CD8-positive, alpha-beta memory T cell (primary cell): ENCODE data around the gene DCAF8. TPM values are rescaled to one million over a fixed set of nuclear protein-coding genes. Genes with fewer than 3 reads are reported as not detected.
A peak's percentile ranks its signal among the peaks of the same experiment; 100 is the strongest.

Experiments used
- CTCF ChIA-PET: fragments of 350-600 bp; sonication (Branson Sonifier 250); formaldehyde crosslinking; loops from one replicate; lab custom pipeline; 2021; ENCODE audit warnings: antibody characterized with exemption; lab: Charles Lee
- POLR2A ChIA-PET: fragments of 350-600 bp; sonication (Branson Sonifier 250); formaldehyde crosslinking; loops from one replicate; lab custom pipeline; 2021; ENCODE audit warnings: antibody characterized with exemption; lab: Charles Lee
- DNase-seq, 5 donors: peaks; one replicate each; pipeline versions ENCODE4 v3.0.0 to v3.0.0-alpha.2; 2020 to 2022; ENCODE audit warnings: mixed read lengths in 1 of 5
- H3K27ac ChIP-seq: one replicate; pipeline ENCODE4 v1.7.0; 2013; ENCODE audit warnings: low read depth, mild to moderate bottlenecking, low read length, moderate library complexity
- H3K27me3 ChIP-seq: 2 replicates; pipeline ENCODE4 v1.7.0; 2013; ENCODE audit warnings: low read length, mild to moderate bottlenecking; ENCODE audit not compliant: insufficient read depth, poor library complexity, severe bottlenecking
- H3K36me3 ChIP-seq: 2 replicates; pipeline ENCODE4 v1.7.0; 2013; ENCODE audit warnings: mild to moderate bottlenecking, low read length, moderate library complexity; ENCODE audit not compliant: insufficient read depth
- H3K4me1 ChIP-seq: 2 replicates; pipeline ENCODE4 v1.7.0; 2013; ENCODE audit warnings: mild to moderate bottlenecking, low read length, moderate library complexity; ENCODE audit not compliant: insufficient read depth
- H3K4me3 ChIP-seq: 2 replicates; pipeline ENCODE4 v1.7.0; 2013; ENCODE audit warnings: mild to moderate bottlenecking, low read length
- H3K9me3 ChIP-seq: 2 replicates; pipeline ENCODE4 v1.7.0; 2013; ENCODE audit warnings: mild to moderate bottlenecking, low read length
- H3K27ac Mint-ChIP-seq, 8 donors: one replicate each; pipeline ENCODE4 v1.8.0; 2020 to 2021; ENCODE audit warnings: mixed read lengths in 8 of 8, mild to moderate bottlenecking in 6 of 8, inconsistent platforms in 3 of 8, moderate library complexity in 3 of 8
- H3K27me3 Mint-ChIP-seq, 2 donors: one replicate each; pipeline ENCODE4 v1.8.0; 2020 to 2021; ENCODE audit warnings: mixed read lengths in 2 of 2, mild to moderate bottlenecking in 1 of 2, moderate library complexity in 1 of 2
- H3K36me3 Mint-ChIP-seq, 3 donors: one replicate each; pipeline ENCODE4 v1.8.0; 2020 to 2021; ENCODE audit warnings: mixed read lengths in 3 of 3, inconsistent platforms in 1 of 3, mild to moderate bottlenecking in 1 of 3
- H3K4me1 Mint-ChIP-seq, 3 donors: one replicate each; pipeline ENCODE4 v1.8.0; 2020 to 2021; ENCODE audit warnings: mixed read lengths in 3 of 3, inconsistent platforms in 1 of 3, mild to moderate bottlenecking in 1 of 3
- H3K4me3 Mint-ChIP-seq, 7 donors: one replicate each; pipeline ENCODE4 v1.8.0; 2020 to 2021; ENCODE audit warnings: mixed read lengths in 7 of 7, mild to moderate bottlenecking in 6 of 7, moderate library complexity in 4 of 7, inconsistent platforms in 2 of 7
- H3K9me3 Mint-ChIP-seq, 5 donors: one replicate each; pipeline ENCODE4 v1.8.0; 2020 to 2022; ENCODE audit warnings: mixed read lengths in 5 of 5, mild to moderate bottlenecking in 3 of 5, moderate library complexity in 2 of 5, inconsistent platforms in 1 of 5
- polyA plus RNA-seq: library from polyadenylated mRNA; unstranded; fragments of 300-500 nt; fragmentation: Illumina TruSeq; gene quantifications from one replicate; pipeline ENCODE4 v1.2.3, GENCODE V29; 2021
- total RNA-seq, 2 experiments: library from RNA; stranded (reverse); gene quantifications; one replicate each; pipeline ENCODE4 v1.2.3, GENCODE V29; 2021

Gene DCAF8
- total and polyA plus RNA-seq, 3 experiments from 2014 or later, result 54.2 to 97.0 (median 95.6) TPM

DNA sequence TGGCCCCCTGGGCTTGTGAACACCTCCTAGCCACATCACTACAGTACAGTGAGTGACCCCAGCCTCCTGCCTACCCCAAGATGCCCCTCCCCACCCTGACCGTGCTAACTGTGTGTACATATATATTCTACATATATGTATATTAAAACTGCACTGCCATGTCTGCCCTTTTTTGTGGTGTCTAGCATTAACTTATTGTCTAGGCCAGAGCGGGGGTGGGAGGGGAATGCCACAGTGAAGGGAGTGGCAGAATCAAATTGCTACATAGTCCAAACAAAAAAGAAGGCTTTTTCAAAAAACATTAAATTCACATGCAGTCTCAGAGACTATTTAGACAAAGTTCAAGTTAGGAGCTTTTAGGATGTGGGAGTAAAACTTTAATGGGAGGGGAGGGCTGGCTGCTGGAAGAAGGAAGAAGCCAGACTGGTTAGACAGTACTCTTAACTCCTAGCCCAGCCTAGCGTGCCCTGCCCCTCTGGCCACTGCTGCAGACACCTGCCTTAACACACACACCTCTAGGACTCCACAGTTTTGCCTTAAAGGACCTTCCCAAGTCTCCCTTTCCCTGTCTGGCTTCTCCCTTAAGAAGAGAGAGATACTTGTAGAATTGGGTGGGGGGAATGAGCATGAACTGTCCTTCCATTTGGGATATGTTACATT lies 47.7 kb downstream of the DCAF8 start:
- DNase-seq, result no peak
- no peak overlapping the region for H3K4me3 Mint-ChIP-seq
- Histone ChIP-seq H3K36me3 (peaks cover 55% of the 10 kb centered on the region), H3K27me3 (no peaks in the 10 kb centered on the region), H3K27ac (no peak overlapping the region), H3K4me1 (no peaks in the 10 kb centered on the region), H3K4me3 (no peak overlapping the region), H3K9me3 (no peaks in the 10 kb centered on the region)
- H3K4me1 Mint-ChIP-seq, result peaks cover 5 to 12% (median 8%) of the 10 kb centered on the region in 3 donors
- no peaks in the 10 kb centered on the region for H3K9me3 Mint-ChIP-seq
- POLR2A ChIA-PET, result no interaction called here
- H3K27me3 Mint-ChIP-seq, result no peaks in the 10 kb centered on the region
- CTCF ChIA-PET, result no interaction called here
- H3K27ac Mint-ChIP-seq, result peak overlapping the region in 5 of 8 donors; percentile 23 to 86 (median 41)
- peaks cover 0 to 63% (median 16%) of the 10 kb centered on the region in 3 donors for H3K36me3 Mint-ChIP-seq

DNA sequence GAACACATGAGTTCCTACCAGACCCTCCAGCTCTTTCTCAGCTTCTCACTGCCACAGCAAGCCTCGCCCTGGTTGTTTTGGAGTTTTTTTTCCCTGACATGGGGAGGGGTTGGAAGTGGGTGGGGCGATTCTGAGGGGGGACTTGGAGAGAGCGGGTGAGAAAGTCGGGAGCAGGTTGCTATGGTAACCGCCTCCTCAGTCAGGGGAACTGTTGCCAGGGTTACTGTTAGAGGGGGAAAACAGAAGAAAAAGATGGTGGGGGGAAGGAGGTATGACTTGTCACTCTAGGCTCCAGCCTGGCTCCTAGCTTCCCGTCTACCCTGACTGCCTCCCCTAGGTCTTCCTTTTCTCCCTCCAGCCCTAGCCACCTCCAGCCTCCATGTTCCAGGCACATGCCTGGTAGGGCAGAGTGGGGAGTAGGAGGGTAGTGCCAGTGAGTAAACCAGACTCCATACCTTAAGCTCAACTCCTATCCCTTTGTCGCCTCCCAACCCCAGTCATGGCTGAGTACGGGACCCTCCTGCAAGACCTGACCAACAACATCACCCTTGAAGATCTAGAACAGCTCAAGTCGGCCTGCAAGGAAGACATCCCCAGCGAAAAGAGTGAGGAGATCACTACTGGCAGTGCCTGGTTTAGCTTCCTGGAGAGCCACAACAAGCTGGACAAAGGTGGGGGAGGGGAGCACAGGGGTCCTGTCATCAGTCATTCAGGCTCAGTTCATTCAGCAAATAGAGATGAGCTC lies 51.1 kb downstream of the DCAF8 start:
- Histone ChIP-seq H3K27ac (no peak overlapping the region), H3K27me3 (no peaks in the 10 kb centered on the region), H3K4me3 (no peak overlapping the region), H3K4me1 (peaks cover 2% of the 10 kb centered on the region), H3K9me3 (no peaks in the 10 kb centered on the region), H3K36me3 (peaks cover 29% of the 10 kb centered on the region)
- peaks cover 27 to 36% (median 33%) of the 10 kb centered on the region in 3 donors for H3K4me1 Mint-ChIP-seq
- H3K9me3 Mint-ChIP-seq, result no peaks in the 10 kb centered on the region
- peak overlapping the region in 3 of 8 donors; percentile 18 to 72 (median 41) for H3K27ac Mint-ChIP-seq
- no peak for DNase-seq
- peaks cover 0 to 59% (median 11%) of the 10 kb centered on the region in 3 donors for H3K36me3 Mint-ChIP-seq
- CTCF ChIA-PET, result interaction anchor here (0.8 kb wide), 1 partner anchor 80 kb away, joined by 3 read pairs; no protein-coding TSS in a partner anchor
- H3K4me3 Mint-ChIP-seq, result no peak overlapping the region
- POLR2A ChIA-PET, result no interaction called here
- H3K27me3 Mint-ChIP-seq, result no peaks in the 10 kb centered on the region

DNA sequence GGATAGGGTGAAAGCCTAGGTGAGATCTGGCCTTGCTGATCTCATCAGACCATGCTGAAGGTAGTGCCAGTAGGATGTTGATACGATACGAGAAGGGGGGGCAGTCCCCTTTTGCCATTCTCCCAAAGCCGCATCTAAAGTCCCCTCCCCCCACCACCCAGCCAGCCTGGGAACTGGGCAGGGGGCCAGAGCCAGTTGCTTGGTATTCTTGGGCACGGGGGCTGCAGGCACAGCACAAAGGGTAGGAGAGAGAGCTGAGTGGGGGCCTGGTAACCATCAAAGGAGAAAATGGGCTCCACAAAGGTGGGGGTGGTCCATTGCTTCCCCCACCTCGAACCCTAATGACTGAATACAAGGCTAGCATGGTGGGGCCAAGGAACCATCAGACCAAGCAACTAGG lies 51.8 kb downstream of the DCAF8 start:
- no peaks in the 10 kb centered on the region for H3K9me3 Mint-ChIP-seq
- Histone ChIP-seq H3K4me3 (no peak overlapping the region), H3K4me1 (peaks cover 6% of the 10 kb centered on the region), H3K27ac (no peak overlapping the region), H3K9me3 (no peaks in the 10 kb centered on the region), H3K27me3 (no peaks in the 10 kb centered on the region), H3K36me3 (peaks cover 23% of the 10 kb centered on the region)
- peaks cover 31 to 42% (median 36%) of the 10 kb centered on the region in 3 donors for H3K4me1 Mint-ChIP-seq
- no peaks in the 10 kb centered on the region for H3K27me3 Mint-ChIP-seq
- ChIA-PET POLR2A (no interaction called here), CTCF (no interaction called here)
- H3K4me3 Mint-ChIP-seq, result no peak overlapping the region
- H3K27ac Mint-ChIP-seq, result peak overlapping the region in 5 of 8 donors; percentile 9 to 76 (median 11)
- no peak for DNase-seq
- peaks cover 0 to 55% (median 9%) of the 10 kb centered on the region in 3 donors for H3K36me3 Mint-ChIP-seq

DNA sequence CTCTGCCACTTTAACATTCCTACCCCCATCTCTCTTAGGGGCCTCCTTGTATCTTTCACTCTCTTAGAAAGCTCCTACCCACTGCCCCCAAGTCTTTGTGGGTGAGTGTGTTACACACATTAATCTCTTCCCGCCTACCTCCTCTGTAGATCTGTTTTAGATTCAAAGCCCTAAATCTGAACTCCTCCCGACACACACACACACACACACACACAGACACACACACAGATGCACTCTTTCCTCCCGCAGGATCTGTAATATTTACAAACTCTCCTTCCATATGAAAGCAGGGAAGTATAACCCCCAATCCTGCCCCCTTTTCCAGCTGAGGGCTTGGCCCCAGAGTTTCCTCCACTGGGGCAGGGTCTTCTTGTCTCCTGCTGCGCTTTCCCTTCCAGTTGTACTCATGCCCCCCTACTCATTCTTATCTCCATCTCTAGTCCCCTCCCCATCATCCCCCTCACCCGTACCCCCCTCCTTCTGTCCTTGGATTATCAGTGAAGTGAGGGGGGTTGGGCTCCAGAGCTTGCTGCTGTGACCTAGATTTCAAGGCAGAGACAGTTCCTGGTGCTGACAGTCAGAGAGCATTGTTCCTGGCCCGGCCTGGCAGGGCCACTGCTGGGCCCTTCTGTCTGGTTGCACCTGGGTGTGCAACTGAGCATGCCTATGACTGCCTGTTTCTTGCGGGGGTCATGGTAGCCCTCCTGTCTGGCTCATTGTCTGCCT lies 52.9 kb downstream of the DCAF8 start:
- ChIA-PET CTCF (interaction anchor here (1.5 kb wide), 1 partner anchor 16 kb away, joined by 4 read pairs; no protein-coding TSS in a partner anchor), POLR2A (interaction anchor here (1.1 kb wide), 1 partner anchor 53 kb away, joined by 3 read pairs; the partner anchor contains the start of gene DCAF8)
- Histone ChIP-seq H3K27ac (no peak overlapping the region), H3K36me3 (peaks cover 15% of the 10 kb centered on the region), H3K9me3 (no peaks in the 10 kb centered on the region), H3K4me3 (no peak overlapping the region), H3K4me1 (peaks cover 11% of the 10 kb centered on the region), H3K27me3 (no peaks in the 10 kb centered on the region)
- Mint-ChIP-seq H3K27ac (peak overlapping the region in 7 of 8 donors; percentile 2 to 92 (median 79)), H3K9me3 (no peaks in the 10 kb centered on the region), H3K27me3 (no peaks in the 10 kb centered on the region), H3K4me1 (peaks cover 35 to 47% (median 42%) of the 10 kb centered on the region in 3 donors), H3K36me3 (peaks cover 0 to 45% (median 7%) of the 10 kb centered on the region in 3 donors), H3K4me3 (peak overlapping the region in 2 of 7 donors; percentile 1 to 42)
- no peak for DNase-seq

DNA sequence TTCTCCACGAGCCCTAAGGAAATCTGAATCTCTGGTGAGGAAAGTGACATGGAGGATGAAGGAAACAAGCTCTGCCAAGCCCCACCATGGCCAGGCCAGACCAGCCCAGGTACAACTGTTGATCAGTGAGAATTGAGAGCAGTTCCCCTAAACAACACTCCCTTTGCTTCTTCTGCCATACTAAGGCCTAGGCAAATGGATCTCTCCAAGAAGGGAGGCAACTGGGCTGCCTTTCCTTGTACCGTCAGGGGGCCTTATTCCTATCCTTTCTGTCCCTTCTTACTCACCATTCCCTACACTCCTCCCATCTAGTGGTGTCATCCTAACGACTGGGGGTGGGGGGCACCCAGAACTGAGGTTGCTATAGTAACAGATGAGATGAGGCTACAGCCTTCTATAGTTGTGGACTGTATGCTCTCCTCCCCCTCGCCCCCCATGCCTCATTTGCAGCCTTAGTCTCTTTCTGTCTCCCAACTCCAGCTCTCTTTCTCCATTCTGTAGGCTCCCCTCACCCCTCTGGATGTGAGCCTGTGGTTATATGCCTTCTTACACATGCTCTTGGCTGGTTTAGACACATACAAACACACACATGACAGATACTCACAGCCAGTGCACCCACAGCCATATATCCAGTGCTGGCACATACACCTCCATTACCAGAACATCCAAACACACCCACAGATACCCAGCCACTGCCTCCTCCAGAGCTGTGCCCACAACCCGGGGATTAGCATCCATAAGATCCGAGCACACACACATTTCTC lies 53.6 kb downstream of the DCAF8 start:
- POLR2A ChIA-PET, result interaction anchor here (1.1 kb wide), 1 partner anchor 54 kb away, joined by 3 read pairs; the partner anchor contains the start of gene DCAF8
- H3K36me3 Mint-ChIP-seq, result peaks cover 0 to 38% (median 5%) of the 10 kb centered on the region in 3 donors
- H3K4me3 Mint-ChIP-seq, result peak overlapping the region in 1 of 7 donors; percentile 1
- H3K27me3 Mint-ChIP-seq, result no peaks in the 10 kb centered on the region
- peaks cover 15% of the 10 kb centered on the region for H3K36me3 ChIP-seq
- CTCF ChIA-PET, result interaction anchor here (0.8 to 1.5 kb wide), 4 partner anchors 10 to 162 kb away, joined by 3 to 6 read pairs (median 4); no protein-coding TSS in a partner anchor
- H3K4me1 Mint-ChIP-seq, result peaks cover 42 to 54% (median 49%) of the 10 kb centered on the region in 3 donors
- H3K27ac ChIP-seq, result no peak overlapping the region
- H3K4me1 ChIP-seq, result peaks cover 13% of the 10 kb centered on the region
- DNase-seq, result no peak
- peak overlapping the region; percentile 2 to 92 (median 70) for H3K27ac Mint-ChIP-seq
- H3K27me3 ChIP-seq, result no peaks in the 10 kb centered on the region
- no peaks in the 10 kb centered on the region for H3K9me3 Mint-ChIP-seq
- no peak overlapping the region for H3K4me3 ChIP-seq
- H3K9me3 ChIP-seq, result no peaks in the 10 kb centered on the region

DNA sequence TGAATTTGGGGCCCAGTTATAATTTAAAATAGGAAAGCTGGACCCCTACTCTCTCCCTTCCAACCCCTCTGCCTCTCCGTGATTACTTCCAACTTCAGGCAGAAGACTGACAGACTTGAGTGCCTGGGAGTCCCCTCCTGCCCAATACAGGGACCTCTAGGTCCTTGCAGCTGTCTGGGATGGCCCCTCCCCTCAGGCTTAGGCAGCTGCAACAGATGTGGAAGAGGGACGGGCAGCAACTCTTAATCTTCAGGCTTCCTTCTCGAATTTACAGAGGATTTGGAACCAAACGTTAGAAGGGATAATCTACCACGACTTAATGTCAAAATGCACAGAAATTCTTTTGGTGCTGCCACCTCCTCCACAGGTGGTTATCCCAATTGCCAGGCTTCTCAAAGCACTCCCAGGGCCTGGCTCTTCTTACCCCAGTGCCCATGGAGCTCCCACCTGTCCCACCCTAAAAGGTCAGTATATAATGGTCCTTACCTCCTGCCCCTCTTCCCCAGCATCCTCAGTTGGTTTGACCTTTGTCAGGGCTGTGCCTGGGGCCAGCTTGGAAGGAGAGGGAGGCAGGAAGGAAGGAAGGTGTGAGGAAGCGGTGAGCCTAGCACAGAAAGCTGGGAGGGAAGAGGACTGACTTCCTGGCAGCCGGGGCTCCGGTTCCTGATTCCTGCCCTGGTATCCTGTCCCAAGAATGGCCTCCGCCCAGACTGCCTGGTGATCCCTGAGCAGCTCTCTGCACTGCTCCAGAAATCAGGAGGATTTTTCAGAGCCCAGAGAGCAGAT lies 54.4 kb downstream of the DCAF8 start:
- DNase-seq, result no peak
- Mint-ChIP-seq H3K9me3 (no peaks in the 10 kb centered on the region), H3K4me3 (peak overlapping the region in 2 of 7 donors; percentile 35 to 86), H3K4me1 (peaks cover 42 to 54% (median 49%) of the 10 kb centered on the region in 3 donors), H3K27ac (peak overlapping the region in 7 of 8 donors; percentile 72 to 98 (median 91)), H3K27me3 (no peaks in the 10 kb centered on the region), H3K36me3 (peaks cover 0 to 30% (median 3%) of the 10 kb centered on the region in 3 donors)
- H3K27ac ChIP-seq, result no peak overlapping the region
- H3K36me3 ChIP-seq, result peaks cover 10% of the 10 kb centered on the region
- no peak overlapping the region for H3K4me3 ChIP-seq
- CTCF ChIA-PET, result interaction anchor here (0.8 to 1.5 kb wide), 4 partner anchors 9 to 161 kb away, joined by 3 to 6 read pairs (median 4); no protein-coding TSS in a partner anchor
- no peaks in the 10 kb centered on the region for H3K9me3 ChIP-seq
- peaks cover 13% of the 10 kb centered on the region for H3K4me1 ChIP-seq
- POLR2A ChIA-PET, result interaction anchor here (0.9 to 1.1 kb wide), 2 partner anchors 55 to 106 kb away, joined by 3 read pairs; partner anchors contain the start of gene DCAF8
- H3K27me3 ChIP-seq, result no peaks in the 10 kb centered on the region
